Central memory CD8-positive, alpha-beta T cell (primary cell): ENCODE measurements around the gene APBA2.

ENCODE experiments used
- ATAC-seq: fragments of 150-1000 bp; cut with Tn5 transposase; replicated peaks from 2 replicates; pipeline ENCODE4 v1.10.0; 2022; ENCODE audit warnings: mild to moderate bottlenecking, moderate FRiP score, moderate number of reproducible peaks; ENCODE audit not compliant: poor library complexity, severe bottlenecking; ENCODE audit errors: extremely low read depth
- DNase-seq, 2 donors: peaks; one replicate each; pipeline ENCODE4 v3.0.0; 2021; ENCODE audit warnings: low spot score in 2 of 2
- H3K27ac Mint-ChIP-seq: one replicate; pipeline ENCODE4 v1.8.0; 2022; ENCODE audit warnings: low read depth, mild to moderate bottlenecking, moderate library complexity, mixed read lengths
- H3K27me3 Mint-ChIP-seq: one replicate; pipeline ENCODE4 v1.8.0; 2022; ENCODE audit warnings: mixed read lengths
- H3K36me3 Mint-ChIP-seq: one replicate; pipeline ENCODE4 v1.8.0; 2022; ENCODE audit warnings: mild to moderate bottlenecking, moderate library complexity, mixed read lengths; ENCODE audit not compliant: insufficient read depth
- H3K4me1 Mint-ChIP-seq: one replicate; pipeline ENCODE4 v1.8.0; 2022; ENCODE audit warnings: mixed read lengths
- H3K4me3 Mint-ChIP-seq: one replicate; pipeline ENCODE4 v1.8.0; 2022; ENCODE audit warnings: mild to moderate bottlenecking, moderate library complexity, mixed read lengths
- H3K9me3 Mint-ChIP-seq: one replicate; pipeline ENCODE4 v1.8.0; 2022; ENCODE audit warnings: mixed read lengths

APBA2 gene

GRCh38 chr15:29058903-29059539 lies 173.2 kb downstream of the APBA2 start:
- Mint-ChIP-seq H3K27ac (no peak overlapping the region), H3K27me3 (no peaks in the 10 kb centered on the region), H3K4me1 (peaks cover 37% of the 10 kb centered on the region), H3K9me3 (no peaks in the 10 kb centered on the region), H3K4me3 (no peak overlapping the region), H3K36me3 (peaks cover 6% of the 10 kb centered on the region)
- DNase-seq (no peak), ATAC-seq (no peak)

GRCh38 chr15:29059871-29060640 lies 174.3 kb downstream of the APBA2 start:
- DNase-seq (no peak), ATAC-seq (no peak)
- Mint-ChIP-seq H3K4me1 (peaks cover 47% of the 10 kb centered on the region), H3K9me3 (no peaks in the 10 kb centered on the region), H3K27ac (no peak overlapping the region), H3K4me3 (no peak overlapping the region), H3K27me3 (no peaks in the 10 kb centered on the region), H3K36me3 (peaks cover 6% of the 10 kb centered on the region)

GRCh38 chr15:29061746-29062145 lies 176.0 kb downstream of the APBA2 start:
- H3K4me3 Mint-ChIP-seq: no peak overlapping the region
- peaks cover 4% of the 10 kb centered on the region for H3K36me3 Mint-ChIP-seq
- ATAC-seq (no peak), DNase-seq (no peak)
- no peaks in the 10 kb centered on the region for H3K27me3 Mint-ChIP-seq
- peaks cover 41% of the 10 kb centered on the region for H3K4me1 Mint-ChIP-seq
- no peaks in the 10 kb centered on the region for H3K9me3 Mint-ChIP-seq
- H3K27ac Mint-ChIP-seq: peak overlapping the region; percentile 23

- peaks cover 4% of the 10 kb centered on the region for H3K36me3 Mint-ChIP-seq
Measured at GRCh38 chr15:29062179-29062591, 176.4 kb downstream of the APBA2 start.

GRCh38 chr15:29062626-29063025 lies 176.9 kb downstream of the APBA2 start:
- H3K9me3 Mint-ChIP-seq: no peaks in the 10 kb centered on the region
- DNase-seq (no peak), ATAC-seq (no peak)
- H3K27me3 Mint-ChIP-seq: no peaks in the 10 kb centered on the region
- H3K36me3 Mint-ChIP-seq: peaks cover 4% of the 10 kb centered on the region
- H3K27ac Mint-ChIP-seq: no peak overlapping the region
- H3K4me3 Mint-ChIP-seq: no peak overlapping the region
- peaks cover 39% of the 10 kb centered on the region for H3K4me1 Mint-ChIP-seq

More at GRCh38 chr15:29062179-29062591, 176.4 kb downstream of the APBA2 start:
- H3K27ac Mint-ChIP-seq: no peak overlapping the region
- ATAC-seq: no peak
- H3K9me3 Mint-ChIP-seq: no peaks in the 10 kb centered on the region
- DNase-seq: no peak
- H3K4me1 Mint-ChIP-seq: peaks cover 41% of the 10 kb centered on the region
- H3K27me3 Mint-ChIP-seq: no peaks in the 10 kb centered on the region
- no peak overlapping the region for H3K4me3 Mint-ChIP-seq

GRCh38 chr15:29063646-29064045 lies 177.9 kb downstream of the APBA2 start:
- Mint-ChIP-seq H3K9me3 (no peaks in the 10 kb centered on the region), H3K4me1 (peaks cover 35% of the 10 kb centered on the region), H3K27me3 (no peaks in the 10 kb centered on the region), H3K4me3 (no peak overlapping the region), H3K36me3 (peaks cover 2% of the 10 kb centered on the region), H3K27ac (no peak overlapping the region)
- ATAC-seq (no peak), DNase-seq (no peak)

GRCh38 chr15:29064290-29064689 lies 178.5 kb downstream of the APBA2 start:
- peak overlapping the region; percentile 87 for H3K27ac Mint-ChIP-seq
- H3K4me1 Mint-ChIP-seq: peaks cover 35% of the 10 kb centered on the region

GRCh38 chr15:29064731-29065130 lies 179.0 kb downstream of the APBA2 start:
- ATAC-seq (no peak), DNase-seq (no peak)
- Mint-ChIP-seq H3K9me3 (peaks cover 5% of the 10 kb centered on the region), H3K36me3 (peaks cover 2% of the 10 kb centered on the region), H3K27ac (peak overlapping the region; percentile 87), H3K27me3 (no peaks in the 10 kb centered on the region), H3K4me1 (peaks cover 35% of the 10 kb centered on the region), H3K4me3 (no peak overlapping the region)

More at GRCh38 chr15:29064290-29064689, 178.5 kb downstream of the APBA2 start:
- Mint-ChIP-seq H3K27me3 (no peaks in the 10 kb centered on the region), H3K4me3 (no peak overlapping the region), H3K9me3 (peaks cover 5% of the 10 kb centered on the region), H3K36me3 (peaks cover 2% of the 10 kb centered on the region)
- DNase-seq: no peak
- no peak for ATAC-seq

GRCh38 chr15:29065571-29065970 lies 179.8 kb downstream of the APBA2 start:
- Mint-ChIP-seq H3K27ac (no peak overlapping the region), H3K4me1 (peaks cover 35% of the 10 kb centered on the region), H3K36me3 (no peaks in the 10 kb centered on the region), H3K4me3 (no peak overlapping the region), H3K27me3 (no peaks in the 10 kb centered on the region), H3K9me3 (peaks cover 5% of the 10 kb centered on the region)
- no peak for ATAC-seq
- no peak for DNase-seq

GRCh38 chr15:29066310-29066709 lies 180.5 kb downstream of the APBA2 start:
- no peaks in the 10 kb centered on the region for H3K27me3 Mint-ChIP-seq

GRCh38 chr15:29066838-29067237 lies 181.1 kb downstream of the APBA2 start:
- Mint-ChIP-seq H3K4me1 (peaks cover 28% of the 10 kb centered on the region), H3K27me3 (no peaks in the 10 kb centered on the region), H3K36me3 (no peaks in the 10 kb centered on the region), H3K27ac (no peak overlapping the region), H3K9me3 (peaks cover 5% of the 10 kb centered on the region), H3K4me3 (no peak overlapping the region)
- DNase-seq (no peak), ATAC-seq (no peak)

More at GRCh38 chr15:29066310-29066709, 180.5 kb downstream of the APBA2 start:
- H3K4me1 Mint-ChIP-seq: peaks cover 33% of the 10 kb centered on the region
- ATAC-seq (no peak), DNase-seq (no peak)
- no peaks in the 10 kb centered on the region for H3K36me3 Mint-ChIP-seq
- H3K4me3 Mint-ChIP-seq: no peak overlapping the region
- H3K9me3 Mint-ChIP-seq: peaks cover 5% of the 10 kb centered on the region
- no peak overlapping the region for H3K27ac Mint-ChIP-seq

- ATAC-seq (no peak), DNase-seq (no peak)
- H3K9me3 Mint-ChIP-seq: peaks cover 5% of the 10 kb centered on the region
- H3K4me3 Mint-ChIP-seq: no peak overlapping the region
- H3K4me1 Mint-ChIP-seq: peaks cover 27% of the 10 kb centered on the region
- no peaks in the 10 kb centered on the region for H3K36me3 Mint-ChIP-seq
- H3K27ac Mint-ChIP-seq: no peak overlapping the region
- H3K27me3 Mint-ChIP-seq: no peaks in the 10 kb centered on the region
Measured at GRCh38 chr15:29067949-29068348, 182.2 kb downstream of the APBA2 start.
